Measurements from ENCODE around the gene AAK1.

DNA sequence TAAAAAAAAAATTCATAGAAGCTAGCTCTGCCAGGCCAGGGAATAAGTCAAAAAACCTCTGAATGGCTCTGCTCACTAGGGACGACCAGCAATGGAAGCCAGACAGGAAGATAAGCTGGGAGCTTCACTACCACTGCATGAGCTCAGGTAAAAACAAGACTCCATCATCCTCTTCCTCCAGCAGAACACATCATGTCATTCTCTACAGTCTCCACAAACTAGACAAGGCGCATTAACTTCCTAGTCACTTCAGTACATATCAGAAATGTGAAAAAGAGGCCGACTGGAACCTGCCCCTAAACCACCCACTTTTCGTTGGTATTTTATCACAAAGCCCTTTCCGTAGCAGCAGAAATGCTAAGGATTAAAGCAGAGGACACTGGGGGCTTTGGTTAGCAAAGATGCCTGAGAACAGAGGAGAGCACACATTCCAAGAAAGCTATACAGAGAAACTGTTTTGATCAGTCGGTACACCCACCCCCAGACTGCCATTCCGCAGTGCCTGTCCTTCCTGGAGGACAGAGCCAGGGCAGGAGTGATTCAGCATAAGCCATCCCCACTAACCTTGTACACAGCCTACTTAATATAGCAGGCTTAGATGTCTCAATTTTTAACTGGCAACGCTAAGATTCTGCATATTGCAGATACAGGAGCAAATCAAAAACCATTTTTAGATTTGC, 53.4 kb downstream of the AAK1 start:
- TF ChIP-seq TEAD4 (IDR thresholded peaks at IDR 0.05) (no peak), NFIC (IDR thresholded peaks at IDR 0.05) (no peak), MAX (IDR thresholded peaks at IDR 0.05) (no peak), ZBTB7A (IDR thresholded peaks at IDR 0.05; ENCODE audit: low read depth) (no peak), RAD21 (IDR thresholded peaks at IDR 0.05; ENCODE audit: low read depth) (no peak), EGR1 (IDR thresholded peaks at IDR 0.05) (no peak), EP300 (IDR thresholded peaks at IDR 0.05; ENCODE audit: borderline replicate concordance) (no peak), USF1 (IDR thresholded peaks at IDR 0.05) (no peak), TCF12 (IDR thresholded peaks at IDR 0.05; ENCODE audit: low read depth) (no peak), CREB1 (IDR thresholded peaks at IDR 0.05; ENCODE audit: low read depth) (no peak), CEBPB (IDR thresholded peaks at IDR 0.05) (no peak)
- TF ChIP-seq, protein P1, sequence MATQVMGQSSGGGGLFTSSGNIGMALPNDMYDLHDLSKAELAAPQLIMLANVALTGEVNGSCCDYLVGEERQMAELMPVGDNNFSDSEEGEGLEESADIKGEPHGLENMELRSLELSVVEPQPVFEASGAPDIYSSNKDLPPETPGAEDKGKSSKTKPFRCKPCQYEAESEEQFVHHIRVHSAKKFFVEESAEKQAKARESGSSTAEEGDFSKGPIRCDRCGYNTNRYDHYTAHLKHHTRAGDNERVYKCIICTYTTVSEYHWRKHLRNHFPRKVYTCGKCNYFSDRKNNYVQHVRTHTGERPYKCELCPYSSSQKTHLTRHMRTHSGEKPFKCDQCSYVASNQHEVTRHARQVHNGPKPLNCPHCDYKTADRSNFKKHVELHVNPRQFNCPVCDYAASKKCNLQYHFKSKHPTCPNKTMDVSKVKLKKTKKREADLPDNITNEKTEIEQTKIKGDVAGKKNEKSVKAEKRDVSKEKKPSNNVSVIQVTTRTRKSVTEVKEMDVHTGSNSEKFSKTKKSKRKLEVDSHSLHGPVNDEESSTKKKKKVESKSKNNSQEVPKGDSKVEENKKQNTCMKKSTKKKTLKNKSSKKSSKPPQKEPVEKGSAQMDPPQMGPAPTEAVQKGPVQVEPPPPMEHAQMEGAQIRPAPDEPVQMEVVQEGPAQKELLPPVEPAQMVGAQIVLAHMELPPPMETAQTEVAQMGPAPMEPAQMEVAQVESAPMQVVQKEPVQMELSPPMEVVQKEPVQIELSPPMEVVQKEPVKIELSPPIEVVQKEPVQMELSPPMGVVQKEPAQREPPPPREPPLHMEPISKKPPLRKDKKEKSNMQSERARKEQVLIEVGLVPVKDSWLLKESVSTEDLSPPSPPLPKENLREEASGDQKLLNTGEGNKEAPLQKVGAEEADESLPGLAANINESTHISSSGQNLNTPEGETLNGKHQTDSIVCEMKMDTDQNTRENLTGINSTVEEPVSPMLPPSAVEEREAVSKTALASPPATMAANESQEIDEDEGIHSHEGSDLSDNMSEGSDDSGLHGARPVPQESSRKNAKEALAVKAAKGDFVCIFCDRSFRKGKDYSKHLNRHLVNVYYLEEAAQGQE (IDR thresholded peaks at IDR 0.05; ENCODE audit: low read depth): no peak

Measured in Ishikawa (cell line).